ENCODE results near the gene FBXO34.
A peak's percentile ranks its signal among the peaks of the same experiment; 100 is the strongest.
"Not testable (repeated sequence)": the region's sequence is repeated elsewhere in the genome, so short reads cannot be mapped to it uniquely, and the experiment has no call there.

Gene FBXO34

GRCh38 chr14:55355922-55356321, 84.7 kb downstream of the FBXO34 start:
- no peak overlapping the region for H3K4me3 Mint-ChIP-seq
- H3K27me3 Mint-ChIP-seq: no peaks in the 10 kb centered on the region
- H3K36me3 Mint-ChIP-seq (ENCODE audit: low read depth): peaks cover 27% of the 10 kb centered on the region
- H3K4me1 Mint-ChIP-seq (ENCODE audit: low read depth): peaks cover 28% of the 10 kb centered on the region
- H3K9me3 Mint-ChIP-seq: no peaks in the 10 kb centered on the region
- no peak for DNase-seq
- no peak overlapping the region for H3K27ac Mint-ChIP-seq

GRCh38 chr14:55356913-55357312, 85.7 kb downstream of the FBXO34 start:
- Mint-ChIP-seq H3K27me3 (no peaks in the 10 kb centered on the region), H3K36me3 (ENCODE audit: low read depth) (peaks cover 18% of the 10 kb centered on the region), H3K4me1 (ENCODE audit: low read depth) (peaks cover 33% of the 10 kb centered on the region), H3K9me3 (no peaks in the 10 kb centered on the region), H3K4me3 (no peak overlapping the region), H3K27ac (no peak overlapping the region)
- DNase-seq: no peak

DNA sequence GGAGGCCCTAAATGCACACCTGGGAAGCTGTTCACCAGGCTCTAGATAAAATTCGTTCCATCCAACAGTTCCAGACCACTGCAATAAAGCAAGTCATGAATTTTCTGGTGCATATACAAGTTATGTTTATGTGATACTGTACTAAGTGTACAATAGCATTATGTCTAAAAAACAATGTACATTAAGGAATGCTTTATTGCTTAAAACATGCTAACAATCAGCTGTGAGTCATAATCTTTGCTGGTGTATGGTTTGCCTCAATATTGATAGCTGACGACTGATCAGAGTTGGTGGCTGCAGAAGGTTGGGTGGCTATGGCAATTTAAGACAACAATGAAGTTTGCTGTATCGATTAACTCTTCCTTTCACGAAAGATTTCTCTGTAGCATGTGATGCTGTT, 88.1 kb downstream of the FBXO34 start:
- Mint-ChIP-seq H3K4me1 (ENCODE audit: low read depth) (peaks cover 24% of the 10 kb centered on the region), H3K36me3 (ENCODE audit: low read depth) (peaks cover 20% of the 10 kb centered on the region), H3K27ac (peak overlapping the region; percentile 0), H3K4me3 (no peak overlapping the region), H3K9me3 (no peaks in the 10 kb centered on the region), H3K27me3 (no peaks in the 10 kb centered on the region)
- DNase-seq: no peak

GRCh38 chr14:55361190-55361589, 90.0 kb downstream of the FBXO34 start:
- Mint-ChIP-seq H3K27me3 (no peaks in the 10 kb centered on the region), H3K4me1 (ENCODE audit: low read depth) (peaks cover 15% of the 10 kb centered on the region), H3K9me3 (no peaks in the 10 kb centered on the region), H3K27ac (no peak overlapping the region), H3K36me3 (ENCODE audit: low read depth) (peaks cover 33% of the 10 kb centered on the region), H3K4me3 (no peak overlapping the region)
- DNase-seq: no peak

DNA sequence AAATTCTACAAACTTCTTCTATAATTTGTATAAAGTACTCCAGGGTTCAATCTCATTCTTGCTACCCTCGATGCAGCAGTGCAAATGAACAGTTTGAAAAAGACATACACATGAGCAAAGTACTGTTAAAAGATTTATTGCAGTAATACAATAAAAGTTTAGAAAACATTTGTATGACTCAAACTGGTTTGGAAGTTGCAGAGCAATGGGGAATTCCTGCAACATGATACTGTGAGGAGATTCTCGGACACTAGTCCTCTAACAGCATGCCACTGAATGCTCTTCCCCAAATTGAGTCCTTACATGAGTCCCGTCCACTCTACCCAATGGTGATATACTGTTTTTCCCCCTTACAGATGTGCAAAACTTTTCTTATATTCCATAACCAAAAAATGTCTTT, 95.0 kb downstream of the FBXO34 start:
- Mint-ChIP-seq H3K9me3 (no peaks in the 10 kb centered on the region), H3K36me3 (ENCODE audit: low read depth) (peaks cover 80% of the 10 kb centered on the region), H3K4me3 (no peak overlapping the region), H3K27ac (no peak overlapping the region), H3K27me3 (no peaks in the 10 kb centered on the region), H3K4me1 (ENCODE audit: low read depth) (peaks cover 15% of the 10 kb centered on the region)
- DNase-seq: no peak

DNA sequence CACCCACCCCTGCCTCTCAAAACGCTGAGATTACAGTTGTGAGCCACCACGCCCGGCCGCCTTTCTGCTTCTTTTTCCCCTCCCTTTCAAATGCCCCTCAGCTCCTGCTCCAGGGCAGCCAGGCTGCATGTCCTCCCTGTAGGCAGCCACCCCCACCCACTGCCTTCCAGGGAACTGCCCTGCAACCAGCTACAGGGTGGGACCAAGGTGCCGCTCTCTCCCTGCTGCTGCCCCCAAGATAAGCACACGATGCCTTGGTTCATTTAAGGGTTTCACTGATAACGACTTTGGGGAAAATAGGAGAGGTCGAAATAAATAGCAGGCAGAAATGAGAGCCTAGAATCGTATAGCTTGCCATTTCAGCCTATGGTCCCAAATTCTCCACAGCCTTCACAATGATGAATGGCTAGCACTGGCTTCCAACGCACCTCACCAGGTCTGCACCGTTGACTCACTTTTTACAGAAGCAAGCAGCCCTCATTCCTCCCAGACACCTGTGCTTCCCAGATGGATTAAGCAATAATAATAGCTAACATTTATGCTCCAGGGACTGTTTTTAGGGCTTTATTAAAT, 99.7 kb downstream of the FBXO34 start:
- peak overlapping the region; percentile 38 for H3K27ac Mint-ChIP-seq
- no peak overlapping the region for H3K4me3 Mint-ChIP-seq
- H3K27me3 Mint-ChIP-seq: no peaks in the 10 kb centered on the region
- peaks cover 71% of the 10 kb centered on the region for H3K36me3 Mint-ChIP-seq (ENCODE audit: low read depth)
- H3K4me1 Mint-ChIP-seq (ENCODE audit: low read depth): peaks cover 42% of the 10 kb centered on the region
- DNase-seq: no peak
- H3K9me3 Mint-ChIP-seq: no peaks in the 10 kb centered on the region

GRCh38 chr14:55372423-55372822, 101.2 kb downstream of the FBXO34 start:
- Mint-ChIP-seq H3K4me1 (ENCODE audit: low read depth) (peaks cover 52% of the 10 kb centered on the region), H3K27ac (peak overlapping the region; percentile 97), H3K27me3 (no peaks in the 10 kb centered on the region), H3K9me3 (no peaks in the 10 kb centered on the region), H3K36me3 (ENCODE audit: low read depth) (peaks cover 72% of the 10 kb centered on the region), H3K4me3 (no peak overlapping the region)
- no peak for DNase-seq

- peaks cover 52% of the 10 kb centered on the region for H3K4me1 Mint-ChIP-seq (ENCODE audit: low read depth)
- DNase-seq: no peak
- no peak overlapping the region for H3K4me3 Mint-ChIP-seq
- no peaks in the 10 kb centered on the region for H3K27me3 Mint-ChIP-seq
- no peaks in the 10 kb centered on the region for H3K9me3 Mint-ChIP-seq
- peak overlapping the region; percentile 97 for H3K27ac Mint-ChIP-seq
- H3K36me3 Mint-ChIP-seq (ENCODE audit: low read depth): peaks cover 72% of the 10 kb centered on the region
These were observed 101.6 kb downstream of the FBXO34 start for GRCh38 chr14:55372825-55373224.

DNA sequence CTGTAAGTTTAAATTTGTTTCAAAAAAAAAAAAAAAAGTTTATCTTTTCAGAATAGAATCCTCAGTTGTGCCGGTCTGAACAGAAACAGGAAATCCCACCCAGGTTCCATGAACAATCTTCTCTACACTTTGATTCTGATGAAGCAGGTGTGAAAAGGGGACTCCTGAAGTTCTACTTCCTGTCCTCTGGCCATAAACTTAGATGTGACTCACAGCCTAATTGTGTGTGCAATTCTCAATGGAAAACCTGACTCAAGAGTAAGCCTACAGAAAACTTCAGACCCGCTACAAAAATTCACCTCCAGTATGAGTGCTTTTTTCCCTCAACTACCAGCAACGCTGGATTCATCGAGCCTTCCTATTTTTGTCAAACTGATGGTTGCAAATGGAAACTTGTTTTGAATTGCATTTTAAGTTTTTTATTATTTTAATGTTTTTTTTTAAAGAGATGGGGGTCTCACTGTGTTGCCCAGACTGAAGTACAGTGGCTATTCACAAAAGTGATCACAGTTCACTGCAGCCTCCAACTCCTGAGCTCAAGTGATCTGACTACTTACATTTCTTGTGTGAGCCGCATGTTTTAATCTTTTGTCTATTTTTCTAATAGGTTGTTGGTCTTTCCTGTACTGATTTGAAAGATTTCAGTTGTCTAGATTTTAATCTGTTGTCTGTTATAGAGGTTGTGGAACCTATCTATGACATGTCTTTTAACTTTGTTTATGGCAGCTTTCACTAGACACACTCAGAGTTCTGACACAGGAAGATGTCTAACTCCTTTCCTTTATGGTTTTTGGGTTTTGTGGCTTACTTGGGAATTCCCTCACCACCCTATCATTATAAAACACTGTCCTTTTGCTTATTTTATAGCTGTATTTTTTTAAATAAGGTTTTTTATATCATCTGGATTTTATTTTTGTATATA, 102.8 kb downstream of the FBXO34 start:
- H3K9me3 Mint-ChIP-seq: no peaks in the 10 kb centered on the region
- H3K27me3 Mint-ChIP-seq: no peaks in the 10 kb centered on the region
- H3K4me1 Mint-ChIP-seq (ENCODE audit: low read depth): peaks cover 52% of the 10 kb centered on the region
- DNase-seq: no peak
- peak overlapping the region; percentile 44 for H3K4me3 Mint-ChIP-seq
- peak overlapping the region; percentile 97 for H3K27ac Mint-ChIP-seq
- H3K36me3 Mint-ChIP-seq (ENCODE audit: low read depth): peaks cover 72% of the 10 kb centered on the region

GRCh38 chr14:55374771-55375170, 103.5 kb downstream of the FBXO34 start:
- Mint-ChIP-seq H3K27ac (peak overlapping the region; percentile 97), H3K4me3 (peak overlapping the region; percentile 44), H3K36me3 (ENCODE audit: low read depth) (peaks cover 66% of the 10 kb centered on the region)

DNA sequence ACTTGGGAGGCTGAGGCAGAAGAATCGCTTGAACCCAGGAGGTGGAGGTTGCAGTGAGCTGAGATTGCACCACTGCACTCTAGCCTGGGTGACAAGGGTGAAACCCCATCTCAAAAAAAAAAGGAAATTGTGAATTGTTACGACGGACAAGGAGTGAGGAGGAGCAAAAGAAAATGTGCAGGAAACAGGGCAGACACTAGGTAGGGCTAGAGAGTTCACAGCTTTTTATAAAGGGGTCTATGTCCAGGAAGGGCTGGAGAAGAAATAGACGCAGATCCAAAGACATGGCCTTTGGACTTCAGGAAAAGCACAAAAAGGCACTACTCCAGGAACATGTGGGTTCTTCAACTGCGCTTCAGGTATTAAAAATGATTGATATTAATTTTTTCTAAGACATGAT, 106.0 kb downstream of the FBXO34 start:
- H3K4me1 Mint-ChIP-seq (ENCODE audit: low read depth): peaks cover 55% of the 10 kb centered on the region
- no peak overlapping the region for H3K27ac Mint-ChIP-seq
- H3K36me3 Mint-ChIP-seq (ENCODE audit: low read depth): peaks cover 68% of the 10 kb centered on the region
- no peak overlapping the region for H3K4me3 Mint-ChIP-seq
- no peaks in the 10 kb centered on the region for H3K27me3 Mint-ChIP-seq
- H3K9me3 Mint-ChIP-seq: no peaks in the 10 kb centered on the region
- DNase-seq: no peak

More at GRCh38 chr14:55374771-55375170, 103.5 kb downstream of the FBXO34 start:
- Mint-ChIP-seq H3K27me3 (no peaks in the 10 kb centered on the region), H3K4me1 (ENCODE audit: low read depth) (peaks cover 52% of the 10 kb centered on the region), H3K9me3 (no peaks in the 10 kb centered on the region)
- DNase-seq: no peak

GRCh38 chr14:55381040-55381439, 109.8 kb downstream of the FBXO34 start:
- H3K4me1 Mint-ChIP-seq (ENCODE audit: low read depth): peaks cover 40% of the 10 kb centered on the region
- H3K27ac Mint-ChIP-seq: peak overlapping the region; percentile 63
- H3K4me3 Mint-ChIP-seq: no peak overlapping the region
- no peaks in the 10 kb centered on the region for H3K9me3 Mint-ChIP-seq
- DNase-seq: no peak
- H3K36me3 Mint-ChIP-seq (ENCODE audit: low read depth): peaks cover 84% of the 10 kb centered on the region
- H3K27me3 Mint-ChIP-seq: no peaks in the 10 kb centered on the region

- peaks cover 84% of the 10 kb centered on the region for H3K36me3 Mint-ChIP-seq (ENCODE audit: low read depth)
- H3K9me3 Mint-ChIP-seq: no peaks in the 10 kb centered on the region
- H3K27ac Mint-ChIP-seq: peak overlapping the region; percentile 31
- DNase-seq: no peak
- no peak overlapping the region for H3K4me3 Mint-ChIP-seq
- no peaks in the 10 kb centered on the region for H3K27me3 Mint-ChIP-seq
- H3K4me1 Mint-ChIP-seq (ENCODE audit: low read depth): peaks cover 40% of the 10 kb centered on the region
These were observed 110.3 kb downstream of the FBXO34 start for GRCh38 chr14:55381561-55381960.

GRCh38 chr14:55382483-55382882, 111.3 kb downstream of the FBXO34 start:
- Mint-ChIP-seq H3K36me3 (ENCODE audit: low read depth) (peaks cover 82% of the 10 kb centered on the region), H3K4me3 (no peak overlapping the region), H3K27ac (no peak overlapping the region), H3K4me1 (ENCODE audit: low read depth) (peaks cover 45% of the 10 kb centered on the region), H3K9me3 (no peaks in the 10 kb centered on the region), H3K27me3 (no peaks in the 10 kb centered on the region)
- DNase-seq: no peak

DNA sequence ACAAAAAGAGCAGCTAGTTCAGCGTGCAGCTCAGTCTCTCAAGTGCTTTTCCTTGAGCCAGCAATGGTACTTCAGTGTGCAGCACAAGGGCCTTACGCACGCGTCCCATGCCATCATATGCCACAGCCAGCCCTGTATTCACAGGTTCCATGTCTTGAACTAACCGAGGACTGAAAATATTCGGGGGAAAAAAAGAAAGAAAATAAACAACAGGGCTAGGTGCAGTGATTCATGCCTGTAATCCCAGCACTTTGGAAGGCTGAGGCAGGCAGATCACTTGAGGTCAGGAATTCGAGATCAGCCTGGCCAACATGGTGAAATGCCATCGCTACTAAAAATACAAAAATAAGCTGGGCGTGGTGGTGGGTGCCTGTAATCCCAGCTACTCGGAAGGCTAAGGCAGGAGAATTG, 111.8 kb downstream of the FBXO34 start:
- not testable (repeated sequence) for H3K27me3 Mint-ChIP-seq, DNase-seq, H3K9me3 Mint-ChIP-seq, H3K4me3 Mint-ChIP-seq
- H3K4me1 Mint-ChIP-seq (ENCODE audit: low read depth): peaks cover 51% of the 10 kb centered on the region
- peaks cover 81% of the 10 kb centered on the region for H3K36me3 Mint-ChIP-seq (ENCODE audit: low read depth)
- H3K27ac Mint-ChIP-seq: peak overlapping the region; percentile 50
